Gastroesophageal sphincter (tissue), 4 donors: ENCODE results near the gene ALG12. TPM values are rescaled to one million over a fixed set of nuclear protein-coding genes. Genes with fewer than 3 reads are reported as not detected.

Source experiments
- ATAC-seq: fragments of 150-250 bp; one replicate; pipeline ENCODE4 v1.9.1; 2016; ENCODE audit warnings: mild to moderate bottlenecking, moderate library complexity
- H3K27ac ChIP-seq, 4 donors: fragments of 200-600 bp; sonication (generic) in 3 of 4; 1 replicate in 3 of 4; 2 replicates in 1 of 4; pipeline ENCODE4 v1.5.1; 2016 to 2019
- H3K27me3 ChIP-seq: fragments of 200-600 bp; sonication (generic); one replicate; pipeline ENCODE4 v1.5.1; 2019
- H3K36me3 ChIP-seq, 2 donors: fragments of 200-600 bp; sonication (generic); one replicate each; pipeline ENCODE4 v1.5.1; 2019; ENCODE audit warnings: control low read depth in 1 of 2
- H3K4me1 ChIP-seq, 3 donors: fragments of 200-600 bp; sonication (generic); 1 replicate in 2 of 3; 2 replicates in 1 of 3; pipeline ENCODE4 v1.5.1; 2016 to 2019; ENCODE audit warnings: control low read depth in 2 of 3
- H3K4me3 ChIP-seq, 2 donors: fragments of 200-600 bp; sonication (generic); one replicate each; pipeline ENCODE4 v1.5.1; 2019; ENCODE audit warnings: mild to moderate bottlenecking in 1 of 2, moderate library complexity in 1 of 2
- H3K9me3 ChIP-seq, 3 donors: fragments of 200-600 bp; sonication (generic); one replicate each; pipeline ENCODE4 v1.5.1; 2017 to 2019; ENCODE audit warnings: control low read depth in 2 of 3
- EP300 ChIP-seq: sonication (generic); formaldehyde crosslinking; IDR thresholded peaks from one replicate; pipeline ENCODE4 v1.6.1; 2017; ENCODE audit warnings: antibody characterized with exemption, mild to moderate bottlenecking
- POLR2A ChIP-seq, 2 donors: fragments of 450-650 bp; IDR thresholded peaks; one replicate each; pipeline ENCODE4 v1.6.1; 2017; ENCODE audit warnings: antibody characterized with exemption in 2 of 2, mild to moderate bottlenecking in 2 of 2, moderate library complexity in 1 of 2
- POLR2AphosphoS5 ChIP-seq: sonication (generic); formaldehyde crosslinking; IDR thresholded peaks from one replicate; pipeline ENCODE4 v1.6.1; 2017; ENCODE audit warnings: antibody characterized with exemption
- WGBS, 2 donors: methylation state at CpG; one replicate each; pipeline ENCODE4 v1.1.5; 2018; ENCODE audit warnings: low coverage in 1 of 2; 5-methylcytosine and 5-hydroxymethylcytosine counted together
- total RNA-seq, 4 donors: library from RNA; depleted of rRNA; stranded (reverse); fragments of >200 nt; gene quantifications; one replicate each; pipeline ENCODE4 v1.1.0, GENCODE V29; 2016
- TF ChIP-seq, protein P1 (sequence below), 4 experiments: fragments of 200-600 bp in 2 of 4; fragments of 450-650 bp in 2 of 4; sonication (generic) in 1 of 4; IDR thresholded peaks; one replicate each; pipeline ENCODE4 v1.5.1; 2017 to 2019; ENCODE audit warnings: antibody characterized with exemption in 4 of 4, mild to moderate bottlenecking in 2 of 4, moderate library complexity in 2 of 4

ALG12 gene
- total RNA-seq, 4 donors from 2014 or later, result 18.8 to 30.0 (median 22.6) TPM

- H3K36me3 ChIP-seq, result peaks cover 0 to 39% of the 10 kb centered on the region in 2 donors
- no peaks in the 10 kb centered on the region for H3K27me3 ChIP-seq
- TF ChIP-seq, protein P1, sequence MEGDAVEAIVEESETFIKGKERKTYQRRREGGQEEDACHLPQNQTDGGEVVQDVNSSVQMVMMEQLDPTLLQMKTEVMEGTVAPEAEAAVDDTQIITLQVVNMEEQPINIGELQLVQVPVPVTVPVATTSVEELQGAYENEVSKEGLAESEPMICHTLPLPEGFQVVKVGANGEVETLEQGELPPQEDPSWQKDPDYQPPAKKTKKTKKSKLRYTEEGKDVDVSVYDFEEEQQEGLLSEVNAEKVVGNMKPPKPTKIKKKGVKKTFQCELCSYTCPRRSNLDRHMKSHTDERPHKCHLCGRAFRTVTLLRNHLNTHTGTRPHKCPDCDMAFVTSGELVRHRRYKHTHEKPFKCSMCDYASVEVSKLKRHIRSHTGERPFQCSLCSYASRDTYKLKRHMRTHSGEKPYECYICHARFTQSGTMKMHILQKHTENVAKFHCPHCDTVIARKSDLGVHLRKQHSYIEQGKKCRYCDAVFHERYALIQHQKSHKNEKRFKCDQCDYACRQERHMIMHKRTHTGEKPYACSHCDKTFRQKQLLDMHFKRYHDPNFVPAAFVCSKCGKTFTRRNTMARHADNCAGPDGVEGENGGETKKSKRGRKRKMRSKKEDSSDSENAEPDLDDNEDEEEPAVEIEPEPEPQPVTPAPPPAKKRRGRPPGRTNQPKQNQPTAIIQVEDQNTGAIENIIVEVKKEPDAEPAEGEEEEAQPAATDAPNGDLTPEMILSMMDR (IDR thresholded peaks at IDR 0.05), result no peak
- TF ChIP-seq POLR2AphosphoS5, result no peak
- TF ChIP-seq POLR2A (IDR thresholded peaks at IDR 0.05), result no peak
- no peak for TF ChIP-seq EP300
- no peak overlapping the region for H3K4me3 ChIP-seq
- ATAC-seq, result no peak
- 62 to 84% methylated on average over 3 to 4 of the region's 8 CpGs for WGBS, 2 donors
- peaks cover 0 to 7% (median 0%) of the 10 kb centered on the region in 3 donors for H3K9me3 ChIP-seq
- H3K27ac ChIP-seq, result no peak overlapping the region
- H3K4me1 ChIP-seq, result no peaks in the 10 kb centered on the region
Measured at GRCh38 chr22:49894322-49895054, 23.8 kb downstream of the ALG12 start.

GRCh38 chr22:49893025-49893424 lies 25.2 kb downstream of the ALG12 start:
- peaks cover 0 to 7% (median 0%) of the 10 kb centered on the region in 3 donors for H3K9me3 ChIP-seq
- 83 to 84% methylated on average over 4 of the region's 4 CpGs for WGBS, 2 donors

GRCh38 chr22:49892226-49892899 lies 25.9 kb downstream of the ALG12 start:
- ATAC-seq, result no peak
- Histone ChIP-seq H3K4me3 (no peak overlapping the region), H3K36me3 (peaks cover 0 to 44% of the 10 kb centered on the region in 2 donors), H3K27ac (no peak overlapping the region), H3K4me1 (no peaks in the 10 kb centered on the region), H3K9me3 (peaks cover 0 to 7% (median 0%) of the 10 kb centered on the region in 3 donors), H3K27me3 (no peaks in the 10 kb centered on the region)
- 67 to 100% methylated on average over 1 of the region's 4 CpGs for WGBS, 2 donors
- TF ChIP-seq POLR2AphosphoS5, result no peak
- TF ChIP-seq EP300, result no peak
- no peak for TF ChIP-seq POLR2A (IDR thresholded peaks at IDR 0.05)
- TF ChIP-seq, protein P1 (IDR thresholded peaks at IDR 0.05), result no peak

More at GRCh38 chr22:49893025-49893424, 25.2 kb downstream of the ALG12 start:
- Histone ChIP-seq H3K27ac (no peak overlapping the region), H3K27me3 (no peaks in the 10 kb centered on the region), H3K4me1 (no peaks in the 10 kb centered on the region), H3K36me3 (peaks cover 0 to 39% of the 10 kb centered on the region in 2 donors), H3K4me3 (no peak overlapping the region)
- ATAC-seq, result no peak
- TF ChIP-seq, protein P1 (IDR thresholded peaks at IDR 0.05), result no peak
- no peak for TF ChIP-seq POLR2A (IDR thresholded peaks at IDR 0.05)
- TF ChIP-seq POLR2AphosphoS5, result no peak
- no peak for TF ChIP-seq EP300

DNA sequence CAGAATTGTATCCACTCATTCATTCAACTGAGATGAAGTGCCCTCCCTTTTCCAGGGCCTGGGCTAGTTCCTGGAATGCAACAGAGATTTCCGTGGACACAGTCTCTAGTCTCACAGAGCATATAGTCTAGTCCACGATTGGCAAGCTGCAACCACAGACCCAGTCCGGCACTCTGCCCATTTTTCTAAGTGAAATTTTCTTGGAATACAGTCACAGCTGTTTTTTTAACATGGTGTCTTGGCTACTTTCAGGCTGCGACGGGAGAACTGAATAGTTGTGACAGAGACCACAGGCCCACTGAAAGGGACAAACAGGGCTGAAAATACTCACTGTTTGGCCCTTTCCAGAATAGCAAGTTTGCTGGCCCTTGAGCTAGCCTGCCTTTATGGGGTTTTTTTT lies 29.2 kb downstream of the ALG12 start:
- no peak for ATAC-seq
- WGBS, 2 donors, result 81 to 100% methylated on average over 4 to 5 of the region's 5 CpGs
- Histone ChIP-seq H3K27ac (no peak overlapping the region), H3K27me3 (no peaks in the 10 kb centered on the region), H3K4me1 (no peaks in the 10 kb centered on the region), H3K36me3 (peaks cover 0 to 62% of the 10 kb centered on the region in 2 donors), H3K9me3 (no peaks in the 10 kb centered on the region), H3K4me3 (no peak overlapping the region)
- TF ChIP-seq POLR2AphosphoS5 (no peak), EP300 (no peak), POLR2A (IDR thresholded peaks at IDR 0.05) (no peak)
- TF ChIP-seq, protein P1 (IDR thresholded peaks at IDR 0.05), result no peak
